ENCODE data around the gene CPSF4. TPM values are rescaled to one million over a fixed set of nuclear protein-coding genes. Genes with fewer than 3 reads are reported as not detected.

CPSF4 gene
- total RNA-seq, 1 experiment from 2014 or later = 67.0 TPM

DNA sequence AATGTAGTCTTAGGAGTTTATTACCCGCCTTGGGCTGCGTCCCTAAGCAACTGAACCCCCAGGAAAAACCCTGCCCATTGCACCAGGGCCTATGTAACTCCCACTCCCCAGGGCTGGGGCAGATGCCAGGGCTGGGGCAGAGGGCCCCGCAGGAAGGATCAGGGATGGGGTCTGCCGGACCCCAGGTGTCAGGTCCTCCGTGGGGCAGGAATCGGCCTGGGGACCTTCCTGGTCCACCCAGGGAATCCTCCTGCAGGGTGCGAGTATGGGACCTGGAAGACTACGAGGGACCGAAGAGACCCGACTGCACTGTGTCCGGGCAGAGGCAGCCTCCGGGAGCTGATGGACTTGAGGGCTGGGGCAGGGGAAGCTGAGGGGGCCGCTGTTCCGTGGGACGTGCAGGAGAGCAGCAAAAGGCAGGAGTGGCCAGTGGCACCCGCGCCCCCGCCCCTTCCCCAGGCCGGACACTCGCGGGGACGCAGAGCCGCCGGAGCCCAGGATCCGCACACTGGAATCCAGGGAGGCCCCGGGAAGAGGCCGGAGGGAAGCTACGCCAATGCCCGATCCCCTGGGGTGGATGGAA is 29.7 kb downstream of the CPSF4 start:
- no peak overlapping the region for H3K4me3 ChIP-seq (replicated peaks in 1 of 2; ENCODE audit: low read depth in 1 of 2, low read length in 2 of 2)
- no peaks in the 10 kb centered on the region for H3K9me3 ChIP-seq (ENCODE audit: control insufficient read depth in 1 of 2, insufficient read depth in 1 of 2, low read depth in 1 of 2, low read length in 2 of 2)
- ChIA-PET POLR2A (no interaction called here), CTCF (no interaction called here), RAD21 (ENCODE audit: low non-redundant PET in 1 of 2, low total read pairs in 2 of 2, uncharacterized antibody in 2 of 2, unreplicated experiment in 2 of 2) (no interaction called here)
- H2AFZ ChIP-seq (ENCODE audit: low read depth, low read length, poor library complexity, severe bottlenecking) = no peak overlapping the region
- no peak overlapping the region for H3K4me2 ChIP-seq (ENCODE audit: low read length)
- H3K27me3 ChIP-seq (ENCODE audit: insufficient read depth, low read length) = no peaks in the 10 kb centered on the region
- intact Hi-C loops (cut with micrococcal nuclease) = no loop called here
- TF ChIP-seq EZH2 (IDR thresholded peaks at IDR 0.05) = no peak
- H4K20me1 ChIP-seq (ENCODE audit: insufficient read depth) = no peaks in the 10 kb centered on the region
- H3K4me1 ChIP-seq (ENCODE audit: control insufficient read depth in 1 of 2, insufficient read depth in 2 of 2, low read length in 2 of 2) = peaks cover 3 to 22% of the 10 kb centered on the region in 2 experiments; a peak in 3 of 4 replicates
- H3K27ac ChIP-seq (ENCODE audit: low read depth, low read length) = no peak overlapping the region
- ATAC-seq = no peak
- H3K36me3 ChIP-seq (ENCODE audit: control insufficient read depth in 1 of 2, insufficient read depth in 2 of 2, low read length in 2 of 2) = peaks cover 4 to 5% of the 10 kb centered on the region in 2 experiments; a peak in 2 of 4 replicates
- no peak for DNase-seq (ENCODE audit: low read depth, low spot score)
- BruUV-seq (replicated peaks) = no TSS peak
- H3K9ac ChIP-seq (ENCODE audit: low read length) = no peak overlapping the region
- peaks cover 38% of the 10 kb centered on the region for H3K79me2 ChIP-seq (ENCODE audit: insufficient read depth, low read length)
- H3K9me2 ChIP-seq (ENCODE audit: insufficient read depth) = no peaks in the 10 kb centered on the region

DNA sequence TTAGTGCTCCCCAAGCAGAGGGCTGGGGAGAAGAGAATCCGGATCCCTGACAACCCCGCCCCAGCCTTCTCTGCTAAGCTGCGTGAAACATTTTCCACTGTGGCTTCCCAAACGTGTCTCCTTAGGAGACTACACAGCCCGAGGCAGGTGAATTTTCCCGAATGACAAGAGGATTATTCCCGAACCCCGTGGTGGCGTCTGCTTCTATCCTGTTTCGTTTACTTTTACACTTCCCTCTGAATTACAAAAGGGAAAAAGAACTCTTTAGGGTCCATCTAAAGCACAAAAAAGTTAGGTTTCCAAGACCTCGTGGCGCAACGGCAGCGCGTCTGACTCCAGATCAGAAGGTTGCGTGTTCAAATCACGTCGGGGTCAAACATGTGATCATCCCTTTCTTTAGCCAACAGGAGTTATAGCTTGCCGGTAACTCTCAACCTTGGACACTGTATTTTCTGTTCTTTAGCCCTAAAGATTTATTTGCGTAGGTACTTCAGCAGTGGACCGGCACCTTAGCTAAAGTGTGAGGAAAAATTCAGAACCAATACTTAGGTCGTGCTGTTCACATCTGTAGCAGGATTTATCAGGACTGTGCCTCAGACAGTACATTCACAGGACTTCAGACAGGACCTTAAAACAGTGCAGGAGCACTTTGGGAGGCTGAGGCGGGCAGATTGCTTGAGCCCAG is 30.8 kb downstream of the CPSF4 start:
- Histone ChIP-seq H3K4me1 (ENCODE audit: control insufficient read depth in 1 of 2, insufficient read depth in 2 of 2, low read length in 2 of 2) (peaks cover 3 to 28% of the 10 kb centered on the region in 2 experiments; a peak in 3 of 4 replicates), H3K4me3 (replicated peaks in 1 of 2; ENCODE audit: low read depth in 1 of 2, low read length in 2 of 2) (no peak overlapping the region), H2AFZ (ENCODE audit: low read depth, low read length, poor library complexity, severe bottlenecking) (no peak overlapping the region), H3K4me2 (ENCODE audit: low read length) (no peak overlapping the region), H3K36me3 (ENCODE audit: control insufficient read depth in 1 of 2, insufficient read depth in 2 of 2, low read length in 2 of 2) (no peaks in the 10 kb centered on the region), H3K9me2 (ENCODE audit: insufficient read depth) (no peaks in the 10 kb centered on the region), H3K9me3 (ENCODE audit: control insufficient read depth in 1 of 2, insufficient read depth in 1 of 2, low read depth in 1 of 2, low read length in 2 of 2) (no peaks in the 10 kb centered on the region), H3K27ac (ENCODE audit: low read depth, low read length) (no peak overlapping the region), H3K79me2 (ENCODE audit: insufficient read depth, low read length) (peaks cover 38% of the 10 kb centered on the region), H3K27me3 (ENCODE audit: insufficient read depth, low read length) (no peaks in the 10 kb centered on the region), H3K9ac (ENCODE audit: low read length) (no peak overlapping the region), H4K20me1 (ENCODE audit: insufficient read depth) (no peaks in the 10 kb centered on the region)
- CTCF ChIA-PET = no interaction called here
- ATAC-seq (no peak), DNase-seq (ENCODE audit: low read depth, low spot score) (no peak)
- RAD21 ChIA-PET (ENCODE audit: low non-redundant PET in 1 of 2, low total read pairs in 2 of 2, uncharacterized antibody in 2 of 2, unreplicated experiment in 2 of 2) = no interaction called here
- POLR2A ChIA-PET = no interaction called here
- no TSS peak for BruUV-seq (replicated peaks)
- intact Hi-C loops (cut with micrococcal nuclease) = no loop called here
- TF ChIP-seq SP1 (IDR thresholded peaks at IDR 0.05; ENCODE audit: low read depth) (no peak), FOSL1 (IDR thresholded peaks at IDR 0.05; ENCODE audit: low read depth) (no peak), JUND (IDR thresholded peaks at IDR 0.05) (no peak), EZH2phosphoT487 (IDR thresholded peaks at IDR 0.05; ENCODE audit: borderline replicate concordance) (no peak), CEBPB (IDR thresholded peaks at IDR 0.05; ENCODE audit: low read depth) (no peak), POLR2A (IDR thresholded peaks at IDR 0.05; ENCODE audit: borderline replicate concordance, extremely low read depth, insufficient read depth, insufficient read length) (no peak), YY1 (IDR thresholded peaks at IDR 0.05; ENCODE audit: extremely low read depth, insufficient replicate concordance, low read depth, low read length) (no peak)
- TF ChIP-seq, protein P1, sequence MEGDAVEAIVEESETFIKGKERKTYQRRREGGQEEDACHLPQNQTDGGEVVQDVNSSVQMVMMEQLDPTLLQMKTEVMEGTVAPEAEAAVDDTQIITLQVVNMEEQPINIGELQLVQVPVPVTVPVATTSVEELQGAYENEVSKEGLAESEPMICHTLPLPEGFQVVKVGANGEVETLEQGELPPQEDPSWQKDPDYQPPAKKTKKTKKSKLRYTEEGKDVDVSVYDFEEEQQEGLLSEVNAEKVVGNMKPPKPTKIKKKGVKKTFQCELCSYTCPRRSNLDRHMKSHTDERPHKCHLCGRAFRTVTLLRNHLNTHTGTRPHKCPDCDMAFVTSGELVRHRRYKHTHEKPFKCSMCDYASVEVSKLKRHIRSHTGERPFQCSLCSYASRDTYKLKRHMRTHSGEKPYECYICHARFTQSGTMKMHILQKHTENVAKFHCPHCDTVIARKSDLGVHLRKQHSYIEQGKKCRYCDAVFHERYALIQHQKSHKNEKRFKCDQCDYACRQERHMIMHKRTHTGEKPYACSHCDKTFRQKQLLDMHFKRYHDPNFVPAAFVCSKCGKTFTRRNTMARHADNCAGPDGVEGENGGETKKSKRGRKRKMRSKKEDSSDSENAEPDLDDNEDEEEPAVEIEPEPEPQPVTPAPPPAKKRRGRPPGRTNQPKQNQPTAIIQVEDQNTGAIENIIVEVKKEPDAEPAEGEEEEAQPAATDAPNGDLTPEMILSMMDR (IDR thresholded peaks at IDR 0.05 in 2 of 3, conservative IDR thresholded peaks at IDR 0.05 in 1 of 3; ENCODE audit: borderline replicate concordance in 1 of 3, insufficient read depth in 1 of 3, low read depth in 2 of 3, low read length in 2 of 3) = no peak
- TF ChIP-seq, protein P2, sequence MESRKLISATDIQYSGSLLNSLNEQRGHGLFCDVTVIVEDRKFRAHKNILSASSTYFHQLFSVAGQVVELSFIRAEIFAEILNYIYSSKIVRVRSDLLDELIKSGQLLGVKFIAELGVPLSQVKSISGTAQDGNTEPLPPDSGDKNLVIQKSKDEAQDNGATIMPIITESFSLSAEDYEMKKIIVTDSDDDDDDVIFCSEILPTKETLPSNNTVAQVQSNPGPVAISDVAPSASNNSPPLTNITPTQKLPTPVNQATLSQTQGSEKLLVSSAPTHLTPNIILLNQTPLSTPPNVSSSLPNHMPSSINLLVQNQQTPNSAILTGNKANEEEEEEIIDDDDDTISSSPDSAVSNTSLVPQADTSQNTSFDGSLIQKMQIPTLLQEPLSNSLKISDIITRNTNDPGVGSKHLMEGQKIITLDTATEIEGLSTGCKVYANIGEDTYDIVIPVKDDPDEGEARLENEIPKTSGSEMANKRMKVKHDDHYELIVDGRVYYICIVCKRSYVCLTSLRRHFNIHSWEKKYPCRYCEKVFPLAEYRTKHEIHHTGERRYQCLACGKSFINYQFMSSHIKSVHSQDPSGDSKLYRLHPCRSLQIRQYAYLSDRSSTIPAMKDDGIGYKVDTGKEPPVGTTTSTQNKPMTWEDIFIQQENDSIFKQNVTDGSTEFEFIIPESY (IDR thresholded peaks at IDR 0.05; ENCODE audit: extremely low read depth, insufficient replicate concordance, low read length) = no peak
- TF ChIP-seq, protein P3, sequence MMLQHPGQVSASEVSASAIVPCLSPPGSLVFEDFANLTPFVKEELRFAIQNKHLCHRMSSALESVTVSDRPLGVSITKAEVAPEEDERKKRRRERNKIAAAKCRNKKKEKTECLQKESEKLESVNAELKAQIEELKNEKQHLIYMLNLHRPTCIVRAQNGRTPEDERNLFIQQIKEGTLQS (IDR thresholded peaks at IDR 0.05) = no peak
